Measurements from ENCODE around the gene C14orf119.
"Not testable (repeated sequence)": the region's sequence is repeated elsewhere in the genome, so short reads cannot be mapped to it uniquely, and the experiment has no call there.

Gene C14orf119

DNA sequence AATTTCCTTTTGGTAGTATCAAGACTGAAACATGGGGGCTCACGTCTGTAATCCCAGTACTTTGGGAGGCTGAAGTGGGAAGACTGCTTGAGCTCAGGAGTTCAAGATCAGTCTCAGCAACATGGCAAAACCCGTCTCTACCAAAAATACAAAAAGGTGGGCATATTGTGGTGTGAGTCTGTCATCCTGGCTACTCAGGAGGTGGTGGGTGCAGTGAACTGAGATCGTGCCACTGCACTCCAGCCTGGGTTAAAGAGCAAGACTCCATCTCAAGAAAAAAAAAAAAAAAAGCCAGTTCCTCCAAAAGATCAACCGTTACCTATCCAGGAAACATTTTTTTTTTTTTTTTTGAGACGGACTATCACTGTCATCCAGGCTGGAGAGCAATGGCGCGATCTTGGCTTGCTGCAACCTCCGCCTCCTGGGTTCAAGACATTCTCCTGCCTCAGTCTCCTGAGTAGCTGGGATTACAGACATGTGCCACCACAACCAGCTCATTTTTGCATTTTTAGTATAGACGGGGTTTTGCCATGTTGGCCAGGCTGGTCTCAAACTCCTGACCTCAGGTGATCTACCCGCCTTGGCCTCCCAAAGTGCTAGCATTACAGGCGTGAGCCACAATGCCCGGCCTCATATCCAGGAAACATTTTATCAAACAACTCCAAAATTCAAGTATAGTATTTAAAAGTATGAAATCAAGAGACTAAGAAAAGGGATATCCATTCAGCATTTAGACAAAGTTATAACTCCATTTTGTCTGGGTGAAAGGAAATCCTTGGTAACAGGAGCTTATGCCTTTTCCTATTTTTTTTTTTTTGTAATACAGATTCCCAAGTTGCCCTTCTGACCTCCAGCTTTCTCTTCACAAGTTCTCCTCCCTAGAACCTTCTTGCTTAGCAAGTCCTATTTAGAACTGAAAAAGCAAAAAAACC lies 3.7 kb upstream of the C14orf119 start:
- no peak for DNase-seq

- DNase-seq, result no peak
These were observed 2.2 kb upstream of the C14orf119 start for GRCh38 chr14:23093104-23093503.

GRCh38 chr14:23093526-23093925 lies 1.8 kb upstream of the C14orf119 start:
- no peak for DNase-seq

- no peak for DNase-seq
These were observed 1.2 kb upstream of the C14orf119 start for GRCh38 chr14:23093991-23094665.

- DNase-seq, result peak in 4 of 5 donors; percentile 53 to 75 (median 62)
These were observed 574 bp upstream of the C14orf119 start, which contains the start of gene ACIN1 for GRCh38 chr14:23094666-23095195. Gene ACIN1, minus strand, starts transcription at chr14:23095136. Its CDS starts 24 bp downstream, at chr14:23095112.

- DNase-seq, result no peak
These were observed 2.5 kb downstream of the C14orf119 start for GRCh38 chr14:23097786-23098185.

- no peak for DNase-seq
These were observed 4.0 kb downstream of the C14orf119 start for GRCh38 chr14:23099212-23099861.

GRCh38 chr14:23101213-23101970 lies 6.1 kb downstream of the C14orf119 start:
- no peak for DNase-seq

DNA sequence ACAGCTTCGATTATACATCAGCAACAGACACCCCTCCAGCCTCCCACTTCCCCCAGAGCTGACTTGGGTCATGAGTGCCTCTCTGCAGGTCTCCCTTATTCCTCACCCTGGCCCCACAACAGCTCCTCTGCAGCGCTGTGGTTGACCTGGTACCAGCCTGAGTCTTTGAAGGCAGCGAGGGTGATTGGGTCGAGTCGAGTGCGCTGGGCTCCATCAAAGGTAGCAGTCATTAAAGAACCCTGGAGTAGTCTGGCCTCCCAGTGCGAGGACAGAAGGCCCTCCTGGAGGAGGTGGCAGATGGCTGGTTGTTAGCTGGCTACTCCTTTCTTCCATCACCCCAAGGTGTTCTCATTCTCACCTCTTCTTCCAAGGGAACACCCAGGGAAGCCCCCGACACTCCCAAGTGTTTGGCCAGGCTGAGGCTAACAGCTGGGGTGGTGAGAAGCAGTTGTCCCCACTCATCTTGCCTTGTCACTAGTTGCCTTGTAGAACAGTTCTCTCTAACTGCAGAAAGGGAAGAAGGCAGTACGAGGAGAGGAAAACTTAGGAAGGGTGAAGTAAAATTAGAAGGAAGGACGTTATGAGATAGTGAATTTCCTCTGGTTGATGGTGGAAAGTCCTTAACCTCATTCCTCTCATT lies 6.8 kb downstream of the C14orf119 start:
- no peak for DNase-seq

DNA sequence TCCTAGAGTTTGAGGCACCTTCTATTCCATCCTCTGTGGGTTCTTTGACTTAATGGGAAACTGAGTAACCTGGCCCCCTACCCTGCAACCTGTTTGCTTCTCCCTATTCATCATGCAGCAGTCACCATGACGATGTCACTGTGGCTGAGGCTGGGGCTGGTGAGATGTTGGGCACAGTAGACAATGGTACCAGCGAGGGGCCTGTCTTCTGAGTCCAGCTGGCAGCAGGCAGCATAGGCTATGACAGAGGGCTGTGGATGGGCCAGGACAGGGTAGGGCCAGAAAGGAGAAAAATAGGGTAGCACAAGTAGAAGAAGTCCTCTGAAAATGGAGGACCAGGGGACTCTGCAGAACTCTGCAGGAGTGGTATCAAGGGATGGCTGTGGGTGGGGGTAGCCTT lies 7.5 kb downstream of the C14orf119 start:
- DNase-seq, result no peak

- DNase-seq, result no peak
These were observed 8.3 kb downstream of the C14orf119 start for GRCh38 chr14:23103581-23103980.

DNA sequence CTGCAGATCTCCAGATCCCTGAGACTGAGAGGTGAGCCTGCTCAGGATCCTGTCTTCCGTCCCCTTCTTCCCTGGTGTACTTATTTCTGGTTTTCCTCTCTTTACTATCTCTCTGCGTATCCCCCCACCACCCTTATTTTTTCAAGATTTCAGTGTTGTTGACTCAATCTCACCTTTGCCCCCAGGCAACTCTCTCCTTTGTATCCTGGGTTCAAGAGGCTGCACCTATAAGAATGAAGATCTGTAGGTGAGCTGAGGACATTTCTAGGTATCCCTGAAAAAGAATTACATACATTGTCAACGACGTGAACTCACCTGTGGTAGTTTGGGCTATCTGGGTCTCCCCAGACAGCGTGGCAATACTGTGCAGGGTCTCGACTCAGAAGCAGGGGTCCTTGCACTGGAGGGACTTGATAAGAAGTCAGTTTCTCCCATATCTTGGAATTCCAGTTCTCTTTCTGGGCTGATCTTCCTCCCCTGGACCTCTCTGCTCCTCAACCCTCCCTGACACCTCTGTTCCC lies 8.8 kb downstream of the C14orf119 start:
- no peak for DNase-seq

DNA sequence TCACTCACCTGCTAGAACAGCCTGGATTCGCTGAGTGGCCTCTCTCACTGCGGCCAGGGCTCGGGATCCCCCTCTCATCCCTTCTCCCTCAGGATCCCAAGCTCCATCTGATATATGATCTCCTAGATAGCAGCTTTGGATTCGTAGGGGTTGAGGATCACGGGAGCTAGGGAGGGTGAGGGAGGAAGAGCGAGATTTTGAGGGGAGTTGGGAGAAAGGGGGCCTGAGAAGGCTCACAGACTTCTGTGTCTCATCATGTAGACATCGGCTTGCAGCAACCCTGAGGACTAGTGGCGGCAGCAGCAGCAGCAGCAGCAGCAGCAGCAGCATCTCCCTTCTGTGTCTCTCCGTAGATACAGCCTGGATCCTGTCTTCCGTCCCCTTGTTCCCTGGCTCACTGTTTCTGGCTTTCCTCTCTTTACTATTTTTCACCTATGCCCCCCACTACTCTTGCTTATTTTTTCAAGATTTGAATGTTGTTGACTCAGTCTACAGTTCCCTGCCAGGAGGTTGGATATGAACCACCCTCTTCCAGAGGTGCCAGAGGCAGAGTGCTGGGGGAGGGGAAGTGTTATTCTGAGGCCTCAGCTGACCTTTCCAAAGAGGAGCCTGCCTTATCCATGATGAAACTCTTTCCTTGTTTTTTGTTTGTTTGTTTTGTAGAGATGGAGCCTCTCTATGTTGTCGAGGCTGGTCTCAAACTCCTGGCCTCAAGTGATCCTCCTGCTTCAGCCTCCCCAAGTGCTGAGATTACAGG lies 9.5 kb downstream of the C14orf119 start, which contains the start of gene CIROP:
CIROP (minus strand) TSS at position 399 of the 757 bp plus-strand sequence; CDS start at position 330, 69 bp downstream.
- DNase-seq, result no peak

GRCh38 chr14:23105348-23105824 lies 10.1 kb downstream of the C14orf119 start:
- no peak for DNase-seq

- DNase-seq, result no peak
These were observed 11.4 kb downstream of the C14orf119 start for GRCh38 chr14:23106747-23107045.

- DNase-seq, result not testable (repeated sequence)
These were observed 12.3 kb downstream of the C14orf119 start for GRCh38 chr14:23107620-23108019.

- not testable (repeated sequence) for DNase-seq
These were observed 12.9 kb downstream of the C14orf119 start for GRCh38 chr14:23108169-23108568.

DNA sequence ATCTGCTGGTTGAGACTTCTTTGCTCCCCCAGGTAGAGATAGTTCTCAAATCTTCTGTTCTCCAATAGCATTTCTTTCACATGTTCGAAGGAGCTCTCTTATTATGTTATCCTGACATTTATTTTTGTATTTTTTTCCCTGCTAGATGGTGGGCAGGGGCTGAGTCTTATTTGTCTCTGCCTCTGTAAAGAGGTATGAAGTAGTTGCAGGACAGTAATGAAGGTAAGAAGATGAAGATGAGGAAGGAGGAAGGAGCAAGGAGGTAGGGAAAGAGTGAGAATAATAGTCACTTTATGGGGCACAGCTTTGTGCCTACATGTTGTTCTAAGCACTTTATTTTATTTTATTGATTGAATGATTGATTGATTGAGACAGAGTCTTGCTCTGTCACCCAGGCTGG lies 14.5 kb downstream of the C14orf119 start:
- no peak for DNase-seq

- no peak for DNase-seq
These were observed 15.5 kb downstream of the C14orf119 start for GRCh38 chr14:23110579-23111365.

All from T-helper 1 cell (primary cell).